GM18867 (cell line): Measurements from ENCODE around the gene TTC6.
"Not testable (repeated sequence)": the region's sequence is repeated elsewhere in the genome, so short reads cannot be mapped to it uniquely, and the experiment has no call there.

ENCODE experiments used
- ATAC-seq: cut with Tn5 transposase; IDR thresholded peaks from one replicate; pipeline ENCODE4 v1.9.1; 2021; ENCODE audit warnings: mild to moderate bottlenecking, moderate library complexity; ENCODE audit not compliant: unreplicated experiment

TTC6 gene, protein sequence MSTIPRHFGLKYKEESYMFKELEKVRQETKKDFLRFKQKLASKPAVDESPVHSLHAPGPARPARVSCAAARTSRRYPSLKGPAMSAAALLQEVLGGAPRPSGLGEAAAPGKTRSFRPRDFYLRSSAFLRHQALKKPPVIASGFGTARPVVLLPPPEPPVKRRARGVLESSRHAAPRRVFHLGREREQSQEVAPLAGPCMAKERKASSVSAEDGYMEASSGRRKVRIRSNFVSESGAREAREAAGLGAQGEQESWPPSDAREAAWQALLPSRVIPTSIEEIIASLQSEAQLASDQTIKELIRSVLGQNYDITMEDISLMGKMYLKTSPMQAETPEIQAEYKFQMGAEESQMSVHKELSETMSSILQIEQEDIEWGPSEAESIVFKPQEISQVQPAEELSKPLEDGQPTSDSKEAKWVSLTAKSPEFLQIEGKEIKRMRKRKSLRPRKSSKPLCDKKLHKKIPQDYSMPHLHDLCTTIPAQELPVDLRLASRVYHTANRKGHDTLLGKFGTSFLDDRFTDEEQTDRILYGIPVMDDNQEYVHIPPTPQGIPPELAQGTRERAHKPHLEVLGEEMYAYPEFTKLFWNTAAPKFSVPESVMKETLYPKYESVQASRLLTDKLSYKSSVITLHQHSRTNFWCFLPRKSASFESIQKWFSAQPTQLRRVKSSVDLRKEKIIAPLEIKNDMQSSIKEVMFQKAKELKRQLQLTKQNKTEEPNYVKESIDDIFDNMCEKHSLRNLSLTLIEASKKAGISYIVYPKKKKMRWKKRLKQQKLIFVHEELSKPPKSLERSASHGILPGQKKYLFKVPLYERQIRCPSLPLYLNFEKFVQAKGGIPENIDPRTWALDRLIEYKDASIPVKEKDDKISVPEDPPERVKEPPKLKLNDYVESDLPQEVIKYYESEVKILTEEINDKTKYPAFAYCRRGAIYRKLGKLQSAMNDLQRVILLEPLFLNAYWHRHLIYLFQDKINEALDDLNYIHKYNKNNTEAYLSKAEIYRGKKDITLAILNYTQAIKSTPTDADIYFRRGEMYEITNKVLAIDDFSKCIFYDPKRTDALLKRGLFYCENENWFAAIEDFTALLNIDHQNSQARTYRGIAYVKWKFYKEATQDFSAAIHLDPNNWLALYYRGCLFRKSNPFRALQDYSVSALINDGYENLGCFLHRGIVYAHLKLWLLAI (N-terminal part only)

DNA sequence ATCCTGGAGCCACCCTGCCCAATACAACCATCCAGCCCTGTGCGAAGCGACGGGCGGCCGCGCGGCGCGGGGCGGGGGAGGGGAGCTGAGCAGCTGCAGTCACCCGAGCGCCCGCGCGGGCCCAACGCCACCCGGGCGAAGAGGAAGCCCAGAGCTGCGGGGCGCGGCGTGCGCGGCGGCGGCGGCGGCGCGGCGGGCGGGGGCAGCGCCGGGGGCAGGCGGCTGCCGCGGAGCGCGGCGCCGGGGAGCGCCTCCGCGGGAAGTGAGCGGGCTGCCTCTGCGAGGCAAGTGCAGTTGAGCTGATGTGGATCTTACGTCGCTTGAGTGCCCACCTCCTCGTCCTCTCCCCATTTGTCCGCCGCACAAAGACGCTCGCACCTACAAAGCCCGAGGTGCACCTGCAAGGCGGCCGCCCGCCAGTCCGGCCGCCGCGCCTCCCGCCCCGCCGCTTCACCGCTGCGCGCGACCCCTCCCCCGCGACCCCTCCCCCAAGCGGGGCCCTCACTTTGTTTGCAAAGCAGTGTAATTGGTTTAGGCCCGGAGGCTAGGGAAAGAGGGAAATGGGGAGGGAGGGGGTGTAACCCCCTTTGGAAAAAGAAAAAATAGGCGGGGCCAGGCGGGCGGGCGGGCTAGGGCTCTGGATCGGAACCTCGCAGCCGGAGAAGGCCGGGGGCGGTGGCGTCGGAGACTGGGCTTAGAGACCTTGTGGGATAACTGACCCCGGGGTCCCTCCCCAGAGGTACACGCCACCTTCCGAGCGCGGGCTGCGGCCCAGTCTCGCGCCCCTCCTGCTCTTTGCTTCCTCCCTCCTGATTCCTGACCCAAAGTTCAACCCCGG, at the start of gene TTC6, which contains the start of gene FOXA1:
TSS of gene TTC6 (plus strand) at position 659 of the 838 bp plus-strand sequence. CDS start 26,436 bp downstream, outside the sequence.
TSS of gene FOXA1 (minus strand) at position 279 of the 838 bp plus-strand sequence. CDS start at position 2, 277 bp downstream.
- ATAC-seq, result no peak

DNA sequence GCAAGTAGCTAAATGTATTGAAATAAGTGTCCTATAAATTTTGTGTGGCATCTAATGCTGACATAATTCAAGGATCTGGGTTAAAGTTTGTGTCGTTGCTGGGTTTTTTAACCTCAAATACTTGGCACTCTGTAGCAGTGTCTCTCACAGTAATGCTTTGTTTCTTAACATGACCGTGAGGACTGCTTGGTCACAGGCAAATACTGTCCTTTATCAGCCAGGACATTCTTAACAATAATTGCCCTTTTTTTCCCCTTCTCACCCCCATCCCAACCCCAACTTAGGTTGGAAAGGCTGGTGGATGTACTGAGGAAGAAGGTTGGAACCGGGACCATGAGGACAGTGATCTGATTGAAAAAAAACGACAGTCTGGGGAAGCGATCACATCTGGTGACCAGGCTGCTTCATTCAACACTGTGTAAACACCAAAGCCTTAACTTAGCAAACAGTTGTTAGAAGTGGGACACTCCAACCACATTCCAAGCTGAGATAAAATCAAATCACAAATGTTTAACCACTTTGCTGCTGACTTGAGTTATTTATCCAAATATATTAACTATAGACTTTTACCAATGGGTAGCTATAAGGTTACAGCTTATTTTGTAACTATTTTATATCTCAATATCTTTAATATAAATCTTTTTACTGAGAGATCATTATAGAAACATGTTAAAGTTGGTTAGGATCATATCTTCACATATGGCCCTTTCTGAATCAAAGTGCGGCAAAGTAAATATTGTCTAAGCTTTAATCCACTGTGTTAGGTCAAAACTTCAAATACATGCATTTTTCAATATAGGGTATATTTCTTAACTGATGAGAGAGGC, 48.6 kb upstream of the TTC6 start:
- no peak for ATAC-seq

DNA sequence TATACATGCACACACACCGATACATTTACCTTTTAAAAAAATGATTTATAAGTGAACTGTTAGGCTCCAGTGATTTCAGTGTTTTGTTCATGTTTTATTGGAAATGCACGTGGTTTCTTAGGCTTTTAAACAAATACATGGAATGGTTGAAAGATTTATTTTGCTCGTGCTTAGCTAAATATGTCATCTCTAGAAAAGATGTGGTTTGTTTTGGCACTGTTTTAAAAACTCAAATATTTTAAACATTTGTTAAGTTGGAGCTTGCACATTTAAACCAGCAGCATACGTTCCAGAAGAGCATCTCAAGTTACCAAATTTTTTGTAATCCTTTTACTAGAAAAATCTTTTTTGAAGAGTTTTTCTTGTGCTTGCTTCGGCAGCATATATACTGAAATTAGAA, 44.9 kb upstream of the TTC6 start:
- ATAC-seq, result no peak

DNA sequence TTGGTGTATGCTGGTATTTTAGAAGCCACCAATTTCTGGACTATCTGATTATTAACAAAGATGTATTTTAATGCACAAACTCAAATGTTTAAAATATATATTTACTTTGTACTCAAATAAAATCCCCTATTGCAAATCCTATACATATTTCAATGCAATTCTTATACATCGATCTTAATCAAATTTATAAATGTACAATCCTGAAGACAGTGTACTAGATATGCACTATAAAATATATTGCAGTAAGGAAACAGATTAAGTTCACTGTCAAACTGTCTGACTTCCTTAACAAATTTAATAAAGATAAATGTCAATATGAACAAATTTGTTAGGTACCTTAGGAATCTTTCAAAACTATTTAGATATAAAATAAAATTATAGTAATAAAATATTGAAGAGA, 44.3 kb upstream of the TTC6 start:
- ATAC-seq, result no peak

DNA sequence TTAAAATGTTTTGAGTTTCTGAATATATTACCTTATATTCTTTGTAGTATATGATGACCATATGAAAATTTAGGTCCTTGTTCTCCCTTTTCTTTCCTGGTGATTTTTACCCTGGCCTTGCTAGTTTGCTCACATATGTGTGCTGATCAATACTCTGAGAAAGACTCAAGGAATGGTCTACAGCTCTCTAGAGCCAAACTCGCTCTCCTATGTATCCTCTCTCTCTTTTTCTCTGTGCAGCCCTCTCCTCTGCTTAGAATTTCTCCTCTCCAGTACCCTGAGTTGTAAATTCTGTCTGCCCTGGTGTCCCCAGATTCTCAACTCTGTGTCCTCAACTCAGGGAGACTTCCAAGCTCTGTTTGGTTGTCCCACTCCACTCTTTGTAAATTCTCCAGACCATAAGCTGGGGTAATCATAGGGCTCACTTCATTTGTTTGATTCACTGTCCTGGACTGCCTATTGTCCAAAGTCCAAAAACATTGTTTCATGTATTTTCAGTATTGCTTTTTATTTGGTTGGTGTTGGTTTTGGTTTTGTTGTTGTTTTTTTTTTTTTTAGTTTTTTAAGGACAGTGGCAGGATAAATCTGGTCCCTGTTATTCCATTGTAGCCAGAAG, 41.4 kb upstream of the TTC6 start:
- ATAC-seq, result no peak

DNA sequence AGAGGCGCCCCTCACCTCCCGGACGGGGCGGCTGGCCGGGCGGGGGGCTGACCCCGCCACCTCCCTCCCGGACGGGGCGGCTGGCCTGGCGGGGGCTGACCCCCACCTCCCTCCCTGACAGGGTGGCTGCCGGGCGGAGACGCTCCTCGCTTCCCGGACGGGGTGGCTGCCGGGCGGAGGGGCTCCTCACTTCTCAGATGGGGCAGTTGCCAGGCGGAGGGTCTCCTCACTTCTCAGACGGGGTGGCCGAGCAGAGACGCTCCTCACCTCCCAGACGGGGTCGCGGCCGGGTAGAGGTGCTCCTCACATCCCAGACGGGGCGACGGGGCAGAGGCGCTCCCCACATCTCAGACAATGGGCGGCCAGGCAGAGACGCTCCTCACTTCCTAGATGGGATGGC, 39.8 kb upstream of the TTC6 start:
- not testable (repeated sequence) for ATAC-seq

DNA sequence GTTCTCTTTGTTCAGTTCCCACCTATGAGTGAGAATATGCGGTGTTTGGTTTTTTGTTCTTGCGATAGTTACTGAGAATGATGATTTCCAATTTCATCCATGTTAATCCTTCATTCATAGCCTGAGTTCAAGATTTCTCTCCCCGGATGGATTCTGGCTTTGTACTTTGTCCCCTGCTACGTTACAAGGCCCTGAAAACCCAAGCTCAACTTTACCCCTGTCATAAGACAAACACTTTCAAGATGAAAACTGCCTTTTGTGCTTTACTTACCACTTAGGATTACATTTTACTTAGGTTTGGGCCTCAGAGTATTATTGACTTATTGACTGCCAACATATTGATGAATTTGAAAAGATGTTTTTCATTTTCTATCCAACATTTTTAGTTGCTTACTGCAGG, 36.7 kb upstream of the TTC6 start:
- no peak for ATAC-seq

DNA sequence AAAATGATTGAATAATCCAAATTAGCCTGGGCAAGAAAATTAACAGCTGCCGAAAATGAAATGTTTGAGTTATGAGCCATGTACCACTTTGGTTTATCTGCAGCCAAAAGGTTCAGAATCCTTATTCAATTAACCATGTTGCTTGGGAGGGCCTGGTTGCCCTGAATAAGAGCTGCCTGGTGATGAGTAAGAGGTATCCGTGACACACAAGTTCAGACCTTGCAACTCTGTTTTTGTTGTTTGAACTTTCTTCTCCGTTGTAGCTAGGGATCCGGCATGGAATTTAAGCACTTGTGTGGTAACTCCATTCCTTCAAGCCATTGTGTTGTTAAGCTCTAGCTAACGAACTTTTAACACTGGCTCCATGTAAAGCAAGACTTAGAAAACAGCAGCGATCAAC, 36.0 kb upstream of the TTC6 start:
- ATAC-seq, result no peak

DNA sequence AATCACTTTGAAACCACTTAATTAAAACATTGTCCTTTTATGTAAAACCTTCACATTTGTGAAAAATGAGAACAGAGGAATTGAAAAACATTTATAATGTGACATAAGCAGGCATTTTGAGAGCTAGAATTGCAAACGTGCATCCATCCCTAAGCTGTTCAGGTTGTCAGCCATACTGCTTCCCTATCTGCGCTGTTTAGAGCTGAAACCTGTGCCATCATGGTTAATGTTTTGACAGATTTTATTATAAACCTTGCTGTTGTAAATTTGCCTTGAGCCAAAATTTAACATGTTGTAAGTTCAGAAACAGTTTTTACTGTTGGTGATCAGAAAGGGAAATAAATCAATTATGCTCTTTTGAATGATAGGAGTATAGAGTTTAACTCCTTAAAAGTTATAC, 32.2 kb upstream of the TTC6 start:
- ATAC-seq, result no peak

DNA sequence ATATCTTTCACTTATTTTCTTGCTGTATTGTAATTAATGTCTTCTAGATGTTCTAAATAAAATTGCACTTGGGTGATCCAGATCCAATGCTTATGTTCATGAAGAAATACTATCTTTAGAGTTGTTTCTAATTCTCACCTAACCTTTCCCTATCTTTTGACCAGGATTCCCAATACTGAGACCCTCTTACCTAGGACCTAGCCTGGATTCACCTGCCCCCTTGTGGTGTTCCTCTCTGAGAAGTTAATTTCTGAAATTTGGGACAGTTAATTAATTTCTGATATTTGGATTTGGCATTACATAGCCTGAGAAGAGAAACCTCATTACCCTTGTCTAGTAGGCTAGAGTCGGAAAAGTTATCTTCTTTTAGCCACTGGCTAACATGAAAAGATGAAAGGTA, 29.9 kb upstream of the TTC6 start:
- ATAC-seq, result no peak

DNA sequence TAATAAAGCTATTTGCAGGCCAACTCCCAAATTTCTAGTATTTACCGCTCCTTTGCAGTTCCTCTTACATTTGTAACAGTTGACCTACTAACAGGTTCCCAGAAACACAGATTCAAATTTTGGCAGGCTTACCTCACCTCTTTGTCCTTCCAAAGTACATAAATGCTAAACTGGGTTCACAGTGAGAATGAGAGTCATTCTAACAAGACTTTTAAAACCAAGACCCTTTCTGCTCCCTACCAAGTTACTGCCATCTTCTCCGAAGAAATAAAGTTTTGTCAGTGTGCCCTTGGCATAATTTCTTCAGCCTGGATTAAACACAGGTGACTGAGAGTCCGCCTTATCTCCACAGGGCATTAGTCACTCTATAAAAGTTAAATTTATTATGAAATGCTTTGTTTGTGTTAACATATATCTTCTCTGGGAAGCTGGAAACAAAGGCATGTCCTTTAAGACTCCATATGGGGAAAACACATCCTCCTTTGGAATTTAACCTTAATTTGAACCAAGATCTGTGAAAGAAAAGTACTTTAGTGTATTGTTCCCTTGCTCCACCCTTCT, 28.5 kb upstream of the TTC6 start:
- no peak for ATAC-seq

DNA sequence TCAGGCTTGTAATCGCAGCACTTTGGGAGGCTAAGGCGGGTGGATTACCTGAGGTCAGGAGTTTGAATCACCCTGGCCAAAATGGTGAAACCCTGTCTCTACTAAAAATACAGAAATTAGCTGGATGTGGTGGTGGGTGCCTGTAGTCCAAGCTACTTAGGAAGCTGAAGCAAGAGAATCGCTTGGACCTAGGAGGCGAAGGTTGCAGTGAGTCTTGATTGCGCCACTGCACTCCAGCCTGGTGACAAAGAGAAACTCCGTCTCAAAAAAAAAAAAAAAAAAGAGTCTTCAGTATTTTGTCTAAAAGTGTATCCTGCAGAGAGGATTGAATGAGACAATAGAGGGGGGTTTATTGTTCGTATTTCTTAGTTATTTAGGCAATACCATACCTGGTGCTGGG, 25.7 kb upstream of the TTC6 start:
- ATAC-seq, result no peak

DNA sequence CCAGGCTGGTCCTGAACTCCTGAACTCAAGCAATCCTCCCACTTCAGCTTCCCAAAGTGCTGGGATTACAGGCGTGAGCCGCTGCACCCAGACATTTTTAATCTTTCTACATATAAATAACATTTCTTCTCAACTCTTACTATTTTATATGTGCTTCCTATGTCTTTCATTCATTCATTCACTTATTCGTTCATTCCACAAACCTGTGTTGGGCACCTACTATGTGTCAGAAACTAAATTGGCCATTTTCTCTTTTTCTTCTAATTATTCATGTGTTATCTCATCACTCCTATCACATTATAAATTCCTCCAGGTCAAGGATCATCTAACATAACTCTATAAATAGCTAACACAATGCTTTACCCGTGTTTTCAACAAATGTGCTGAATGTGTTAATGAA, 24.0 kb upstream of the TTC6 start:
- no peak for ATAC-seq

DNA sequence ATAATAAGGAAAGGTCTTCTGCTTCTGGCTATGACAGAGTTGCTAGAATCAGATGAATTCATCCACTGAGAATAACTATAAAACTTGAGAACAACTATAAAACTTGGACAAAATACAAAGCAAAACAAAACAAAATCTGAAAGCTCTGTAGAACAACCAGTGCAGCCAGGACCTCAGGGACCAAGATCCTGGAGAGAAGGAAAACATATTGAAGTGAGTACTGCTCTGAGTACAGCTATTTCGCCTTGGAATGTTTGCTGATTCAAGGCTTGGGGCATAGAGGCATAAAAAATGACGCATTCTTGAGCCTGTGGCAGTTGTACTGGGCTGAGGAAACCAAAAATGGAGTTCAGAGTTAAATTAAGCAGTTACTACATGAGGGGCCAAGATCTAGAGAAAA, 22.1 kb upstream of the TTC6 start:
- ATAC-seq, result no peak

DNA sequence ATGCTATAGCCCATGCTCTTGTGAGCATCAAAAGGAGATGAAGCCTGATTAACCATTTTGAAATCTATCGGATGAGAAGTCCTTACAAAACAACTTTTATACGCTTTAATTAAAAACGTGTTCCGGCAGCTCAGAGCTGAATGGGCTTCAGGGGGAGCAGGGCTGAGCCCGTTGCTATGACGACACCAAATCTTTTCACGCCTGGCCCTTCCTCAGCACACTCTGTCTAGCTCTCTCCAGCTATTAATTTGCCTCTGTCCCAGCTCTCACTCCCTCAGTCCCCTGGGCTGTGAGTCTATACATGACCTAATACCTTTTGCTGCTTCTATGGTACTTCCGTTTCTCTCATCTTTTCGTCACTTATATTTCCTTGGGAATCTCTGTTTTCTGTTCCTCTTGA, 16.2 kb upstream of the TTC6 start:
- no peak for ATAC-seq

DNA sequence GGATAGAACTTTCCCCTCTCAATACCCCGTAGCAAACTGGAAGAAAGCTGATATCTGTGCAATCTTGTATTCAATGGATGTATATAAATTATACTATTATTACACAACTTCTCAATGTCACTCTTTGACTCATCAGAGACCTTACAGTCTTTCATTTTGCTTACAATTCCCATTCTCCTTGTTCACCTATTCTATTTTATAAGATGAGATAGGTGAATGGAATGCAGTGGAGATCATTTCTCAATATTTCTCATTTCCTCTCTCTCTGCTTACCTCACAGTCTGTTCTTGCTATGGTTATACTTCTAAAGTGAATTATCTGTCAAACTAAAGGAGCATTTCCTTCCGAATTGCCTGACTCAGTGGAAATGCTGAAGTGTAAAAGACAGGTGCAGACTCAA, 15.3 kb upstream of the TTC6 start:
- ATAC-seq, result no peak

DNA sequence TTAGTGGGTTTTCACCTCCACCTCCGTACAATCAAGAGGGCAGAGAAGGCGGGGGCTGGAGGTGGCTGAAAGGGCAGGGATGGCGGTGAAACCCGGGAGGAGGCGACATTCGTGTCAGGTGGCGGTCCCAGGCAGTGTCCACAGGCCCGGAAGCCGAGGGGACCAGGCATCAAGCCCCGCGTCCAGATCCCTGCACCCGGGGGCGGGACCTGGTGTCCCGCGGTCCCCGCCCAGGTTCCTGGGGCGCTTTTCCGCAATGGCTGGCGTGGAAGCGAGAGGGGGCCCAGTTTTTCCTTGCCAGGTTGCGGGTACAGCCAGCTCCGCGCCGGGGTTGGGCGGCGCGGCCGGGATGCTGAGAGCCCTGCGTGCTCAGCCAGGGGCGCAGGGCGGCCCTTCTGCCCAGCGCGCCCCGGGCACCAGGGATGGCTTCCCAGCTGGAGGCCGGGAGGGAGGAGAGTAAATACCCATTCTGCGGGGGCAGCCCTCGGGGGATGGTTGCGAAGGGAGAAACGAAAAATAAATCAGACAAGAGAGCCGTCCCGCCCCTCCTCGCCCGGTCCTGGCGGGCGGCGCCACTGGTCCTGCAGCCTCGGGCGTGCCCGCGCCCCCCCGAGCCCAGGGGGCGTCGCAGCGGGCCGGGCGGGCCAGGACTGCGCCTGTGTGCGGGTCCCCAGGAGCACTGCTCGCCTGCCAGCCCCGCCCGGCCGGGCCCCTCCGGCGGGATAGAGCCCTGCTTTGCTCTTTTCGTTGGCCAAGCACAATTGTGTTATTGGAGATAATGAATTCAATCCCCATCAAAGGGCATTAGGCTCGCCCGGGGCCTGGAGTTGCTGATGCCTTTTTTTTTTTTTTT, 11.8 kb upstream of the TTC6 start:
- no peak for ATAC-seq
